OCI-LY1 (cell line): ENCODE results near the gene MYO5C.

Experiments
- EZH2 ChIP-seq: fragments of 200-600 bp; sonication (generic), shearing (Covaris generic); IDR thresholded peaks from 2 replicates; pipeline ENCODE4 v1.8.0; 2017; ENCODE audit warnings: borderline replicate concordance, mixed run types, mild to moderate bottlenecking, antibody characterized with exemption, low read length, moderate library complexity, mixed read lengths
- TF ChIP-seq, protein P1 (sequence below): fragments of 200-600 bp; sonication (generic), shearing (Covaris generic); IDR thresholded peaks from 2 replicates; pipeline ENCODE4 v1.5.1; 2017; ENCODE audit warnings: mild to moderate bottlenecking, antibody characterized with exemption, low read length, moderate library complexity, mixed read lengths

DNA sequence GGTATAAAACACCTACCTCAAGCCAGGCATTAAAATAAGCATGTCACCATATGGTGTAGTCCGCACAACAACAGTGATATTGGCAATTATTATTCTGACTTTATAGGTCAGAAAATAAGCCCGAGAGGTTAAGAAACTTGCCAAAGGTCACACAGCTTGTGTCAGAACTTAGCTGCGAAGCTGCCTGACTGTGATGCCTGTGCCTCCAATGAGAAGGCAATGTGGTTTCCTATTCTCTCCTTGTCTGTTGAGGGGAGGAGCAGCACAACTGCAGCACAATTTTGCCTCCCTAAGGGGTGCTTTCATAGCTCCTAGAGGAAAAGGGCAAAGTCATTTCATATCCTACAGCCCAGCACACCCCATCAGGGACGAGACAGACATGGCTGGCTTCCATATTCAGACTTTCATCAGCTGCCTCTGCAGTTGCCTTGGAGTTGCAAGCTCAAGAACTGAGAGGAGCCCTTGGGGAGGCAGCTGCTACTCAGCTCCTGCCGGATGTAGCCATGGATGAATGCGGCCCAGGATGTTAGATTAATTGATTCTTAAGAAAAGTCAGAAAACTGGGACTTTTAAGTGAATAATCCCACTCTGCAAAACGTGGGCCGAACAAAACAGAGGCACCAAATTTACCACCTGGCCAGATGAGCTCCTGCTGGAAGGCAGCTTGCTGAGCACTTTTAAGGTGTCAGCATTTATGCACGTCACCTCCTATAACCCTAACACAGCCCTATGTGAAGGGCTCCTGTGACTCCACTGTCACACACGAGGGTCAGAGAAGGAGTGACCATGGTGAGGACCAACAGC is 38.5 kb downstream of the MYO5C start:
- TF ChIP-seq, protein P1, sequence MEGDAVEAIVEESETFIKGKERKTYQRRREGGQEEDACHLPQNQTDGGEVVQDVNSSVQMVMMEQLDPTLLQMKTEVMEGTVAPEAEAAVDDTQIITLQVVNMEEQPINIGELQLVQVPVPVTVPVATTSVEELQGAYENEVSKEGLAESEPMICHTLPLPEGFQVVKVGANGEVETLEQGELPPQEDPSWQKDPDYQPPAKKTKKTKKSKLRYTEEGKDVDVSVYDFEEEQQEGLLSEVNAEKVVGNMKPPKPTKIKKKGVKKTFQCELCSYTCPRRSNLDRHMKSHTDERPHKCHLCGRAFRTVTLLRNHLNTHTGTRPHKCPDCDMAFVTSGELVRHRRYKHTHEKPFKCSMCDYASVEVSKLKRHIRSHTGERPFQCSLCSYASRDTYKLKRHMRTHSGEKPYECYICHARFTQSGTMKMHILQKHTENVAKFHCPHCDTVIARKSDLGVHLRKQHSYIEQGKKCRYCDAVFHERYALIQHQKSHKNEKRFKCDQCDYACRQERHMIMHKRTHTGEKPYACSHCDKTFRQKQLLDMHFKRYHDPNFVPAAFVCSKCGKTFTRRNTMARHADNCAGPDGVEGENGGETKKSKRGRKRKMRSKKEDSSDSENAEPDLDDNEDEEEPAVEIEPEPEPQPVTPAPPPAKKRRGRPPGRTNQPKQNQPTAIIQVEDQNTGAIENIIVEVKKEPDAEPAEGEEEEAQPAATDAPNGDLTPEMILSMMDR, result no peak
- TF ChIP-seq EZH2, result no peak
